GM21717 (cell line): Measurements from ENCODE around the gene AK3.

Experiments used
- ATAC-seq: cut with Tn5 transposase; IDR thresholded peaks from one replicate; pipeline ENCODE4 v1.9.1; 2021; ENCODE audit warnings: mild to moderate bottlenecking, moderate library complexity; ENCODE audit not compliant: unreplicated experiment

The AK3 gene

GRCh38 chr9:4709380-4709779 is 31.6 kb downstream of the AK3 start:
- ATAC-seq, result no peak

GRCh38 chr9:4706971-4707622 is 33.9 kb downstream of the AK3 start:
- no peak for ATAC-seq

- no peak for ATAC-seq
These were observed 35.0 kb downstream of the AK3 start for GRCh38 chr9:4706021-4706420.

- ATAC-seq, result no peak
These were observed 36.9 kb downstream of the AK3 start for GRCh38 chr9:4704129-4704528.

GRCh38 chr9:4701526-4701925 is 39.5 kb downstream of the AK3 start:
- no peak for ATAC-seq

GRCh38 chr9:4700932-4701331 is 40.1 kb downstream of the AK3 start:
- ATAC-seq, result no peak

- no peak for ATAC-seq
These were observed 40.9 kb downstream of the AK3 start for GRCh38 chr9:4700091-4700490.

GRCh38 chr9:4691795-4692194 is 49.2 kb downstream of the AK3 start:
- ATAC-seq, result no peak

- peak; percentile 66 for ATAC-seq
These were observed 50.9 kb downstream of the AK3 start for GRCh38 chr9:4690144-4690543.

GRCh38 chr9:4689687-4690104 is 51.3 kb downstream of the AK3 start:
- ATAC-seq, result peak; percentile 70

GRCh38 chr9:4689021-4689420 is 52.0 kb downstream of the AK3 start:
- ATAC-seq, result no peak

- no peak for ATAC-seq
These were observed 54.4 kb downstream of the AK3 start for GRCh38 chr9:4686584-4686983.

GRCh38 chr9:4686112-4686511 is 54.9 kb downstream of the AK3 start:
- no peak for ATAC-seq

- no peak for ATAC-seq
These were observed 56.2 kb downstream of the AK3 start for GRCh38 chr9:4684820-4685219.

GRCh38 chr9:4680750-4681149 is 60.3 kb downstream of the AK3 start:
- ATAC-seq, result no peak

GRCh38 chr9:4680173-4680525 is 60.9 kb downstream of the AK3 start:
- ATAC-seq, result no peak

- ATAC-seq, result peak; percentile 96
These were observed 61.5 kb downstream of the AK3 start, which contains the start of gene CDC37L1 for GRCh38 chr9:4679268-4680172. Gene CDC37L1 (plus strand): TSS chr9:4679569. CDS start chr9:4679768, 199 bp downstream.

- no peak for ATAC-seq
These were observed 62.2 kb downstream of the AK3 start for GRCh38 chr9:4678679-4679267.

- no peak for ATAC-seq
These were observed 63.6 kb downstream of the AK3 start for GRCh38 chr9:4677392-4677791.

- no peak for ATAC-seq
These were observed 66.2 kb downstream of the AK3 start for GRCh38 chr9:4674783-4675182.

GRCh38 chr9:4671737-4672136 is 69.3 kb downstream of the AK3 start:
- ATAC-seq, result no peak

- ATAC-seq, result no peak
These were observed 70.4 kb downstream of the AK3 start for GRCh38 chr9:4670591-4670990.
